HK-2 (cell line): Measurements from ENCODE around the gene TMEM179.
"Not testable (repeated sequence)": the region's sequence is repeated elsewhere in the genome, so short reads cannot be mapped to it uniquely, and the experiment has no call there.

Experiments
- DNase-seq: peaks from one replicate; pipeline ENCODE4 v3.0.0-alpha.2; 2018; ENCODE audit not compliant: unreplicated experiment

Gene TMEM179

GRCh38 chr14:104637546-104638003 lies 33.0 kb upstream of the TMEM179 start:
- no peak for DNase-seq

- DNase-seq = not testable (repeated sequence)
Observed at GRCh38 chr14:104636846-104637545, 32.4 kb upstream of the TMEM179 start.

GRCh38 chr14:104636131-104636530 lies 31.6 kb upstream of the TMEM179 start:
- DNase-seq = no peak

- DNase-seq = no peak
Observed at GRCh38 chr14:104635717-104636116, 31.1 kb upstream of the TMEM179 start.

- no peak for DNase-seq
Observed at GRCh38 chr14:104634886-104635570, 30.5 kb upstream of the TMEM179 start.

- no peak for DNase-seq
Observed at GRCh38 chr14:104634138-104634760, 29.7 kb upstream of the TMEM179 start.

GRCh38 chr14:104633276-104634137 lies 28.9 kb upstream of the TMEM179 start:
- DNase-seq = no peak

- no peak for DNase-seq
Observed at GRCh38 chr14:104632781-104633180, 28.2 kb upstream of the TMEM179 start.

GRCh38 chr14:104624939-104625338 lies 20.4 kb upstream of the TMEM179 start:
- no peak for DNase-seq

- no peak for DNase-seq
Observed at GRCh38 chr14:104614126-104614812, 9.7 kb upstream of the TMEM179 start.

- DNase-seq = no peak
Observed at GRCh38 chr14:104611881-104612280, 7.3 kb upstream of the TMEM179 start.

GRCh38 chr14:104610749-104611310 lies 6.3 kb upstream of the TMEM179 start:
- no peak for DNase-seq

GRCh38 chr14:104609666-104610065 lies 5.1 kb upstream of the TMEM179 start:
- DNase-seq = no peak

GRCh38 chr14:104603711-104604401 lies 716 bp downstream of the TMEM179 start:
- DNase-seq = no peak

GRCh38 chr14:104602933-104603325 lies 1.6 kb downstream of the TMEM179 start:
- no peak for DNase-seq

- no peak for DNase-seq
Observed at GRCh38 chr14:104602315-104602932, 2.1 kb downstream of the TMEM179 start.

GRCh38 chr14:104601786-104602185 lies 2.8 kb downstream of the TMEM179 start:
- DNase-seq = no peak

GRCh38 chr14:104600805-104601204 lies 3.8 kb downstream of the TMEM179 start:
- DNase-seq = no peak

GRCh38 chr14:104600141-104600643 lies 4.4 kb downstream of the TMEM179 start:
- peak; percentile 44 for DNase-seq

- no peak for DNase-seq
Observed at GRCh38 chr14:104599446-104599845, 5.1 kb downstream of the TMEM179 start.
